ENCODE measurements around the gene SCT. TPM values are rescaled to one million over a fixed set of nuclear protein-coding genes. Genes with fewer than 3 reads are reported as not detected.

The SCT gene
- total RNA-seq, 1 donor from 2014 or later: 74.6 TPM

- no peak overlapping the region for H3K27ac ChIP-seq (ENCODE audit: low read depth, low read length)
- no peaks in the 10 kb centered on the region for H3K9me3 ChIP-seq (ENCODE audit: control insufficient read depth in 3 of 3, low read length in 3 of 3)
- H3K4me3 ChIP-seq (ENCODE audit: low read length in 3 of 3): no peak overlapping the region
- H3K4me1 ChIP-seq (ENCODE audit: control insufficient read depth in 3 of 3, insufficient read depth in 3 of 3, low read length in 3 of 3): peaks cover 4 to 8% (median 7%) of the 10 kb centered on the region in 3 donors
- peaks cover 0 to 7% (median 4%) of the 10 kb centered on the region in 3 donors for H3K27me3 ChIP-seq (ENCODE audit: control insufficient read depth in 3 of 3, insufficient read depth in 3 of 3, low read length in 3 of 3)
- H3K9ac ChIP-seq (ENCODE audit: low read depth in 1 of 3, low read length in 3 of 3): no peak overlapping the region
- no peaks in the 10 kb centered on the region for H3K36me3 ChIP-seq (ENCODE audit: control insufficient read depth in 3 of 3, insufficient read depth in 3 of 3, low read length in 3 of 3)
Observed at GRCh38 chr11:623999-624704, 2.8 kb downstream of the SCT start.

DNA sequence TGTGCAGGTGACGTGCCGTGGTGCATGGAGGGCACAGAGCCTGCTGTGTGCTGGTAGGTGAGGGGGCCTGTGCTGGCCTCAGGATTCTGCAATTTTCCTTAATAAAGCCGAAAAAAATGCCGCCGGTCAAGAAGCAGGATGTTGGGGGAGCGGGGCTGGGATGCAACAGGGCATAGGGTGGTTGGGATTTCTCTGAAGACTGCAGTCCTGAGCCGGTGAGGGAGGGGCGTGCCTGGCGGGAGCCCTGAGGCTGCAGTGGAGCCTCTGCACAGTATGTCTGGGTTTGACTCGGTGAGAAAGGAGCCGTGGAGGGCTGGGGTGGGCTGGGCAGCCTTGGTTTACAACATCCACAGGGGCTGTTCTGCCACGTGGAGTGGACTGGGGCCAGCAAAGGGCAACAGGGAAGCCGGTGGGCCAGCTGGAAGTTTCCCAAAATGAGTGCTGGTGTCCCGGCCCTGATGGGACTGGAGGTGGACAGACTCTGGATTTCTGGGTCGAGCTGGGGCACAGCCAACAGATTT, 3.6 kb downstream of the SCT start:
- Histone ChIP-seq H3K9ac (ENCODE audit: low read depth in 1 of 3, low read length in 3 of 3) (no peak overlapping the region), H3K27me3 (ENCODE audit: control insufficient read depth in 3 of 3, insufficient read depth in 3 of 3, low read length in 3 of 3) (peaks cover 0 to 7% (median 4%) of the 10 kb centered on the region in 3 donors), H3K4me3 (ENCODE audit: low read length in 3 of 3) (no peak overlapping the region), H3K27ac (ENCODE audit: low read depth, low read length) (no peak overlapping the region), H3K36me3 (ENCODE audit: control insufficient read depth in 3 of 3, insufficient read depth in 3 of 3, low read length in 3 of 3) (peaks cover 0 to under 1% (median 0%) of the 10 kb centered on the region in 3 donors), H3K4me1 (ENCODE audit: control insufficient read depth in 3 of 3, insufficient read depth in 3 of 3, low read length in 3 of 3) (peaks cover 4 to 5% (median 4%) of the 10 kb centered on the region in 3 donors), H3K9me3 (ENCODE audit: control insufficient read depth in 3 of 3, low read length in 3 of 3) (no peaks in the 10 kb centered on the region)

GRCh38 chr11:621838-622237, 5.1 kb downstream of the SCT start:
- Histone ChIP-seq H3K9ac (ENCODE audit: low read depth in 1 of 3, low read length in 3 of 3) (no peak overlapping the region), H3K4me3 (ENCODE audit: low read length in 3 of 3) (no peak overlapping the region), H3K27me3 (ENCODE audit: control insufficient read depth in 3 of 3, insufficient read depth in 3 of 3, low read length in 3 of 3) (peaks cover 0 to 7% (median 4%) of the 10 kb centered on the region in 3 donors), H3K4me1 (ENCODE audit: control insufficient read depth in 3 of 3, insufficient read depth in 3 of 3, low read length in 3 of 3) (no peaks in the 10 kb centered on the region), H3K36me3 (ENCODE audit: control insufficient read depth in 3 of 3, insufficient read depth in 3 of 3, low read length in 3 of 3) (peaks cover 0 to 5% (median 0%) of the 10 kb centered on the region in 3 donors), H3K9me3 (ENCODE audit: control insufficient read depth in 3 of 3, low read length in 3 of 3) (no peaks in the 10 kb centered on the region), H3K27ac (ENCODE audit: low read depth, low read length) (no peak overlapping the region)

DNA sequence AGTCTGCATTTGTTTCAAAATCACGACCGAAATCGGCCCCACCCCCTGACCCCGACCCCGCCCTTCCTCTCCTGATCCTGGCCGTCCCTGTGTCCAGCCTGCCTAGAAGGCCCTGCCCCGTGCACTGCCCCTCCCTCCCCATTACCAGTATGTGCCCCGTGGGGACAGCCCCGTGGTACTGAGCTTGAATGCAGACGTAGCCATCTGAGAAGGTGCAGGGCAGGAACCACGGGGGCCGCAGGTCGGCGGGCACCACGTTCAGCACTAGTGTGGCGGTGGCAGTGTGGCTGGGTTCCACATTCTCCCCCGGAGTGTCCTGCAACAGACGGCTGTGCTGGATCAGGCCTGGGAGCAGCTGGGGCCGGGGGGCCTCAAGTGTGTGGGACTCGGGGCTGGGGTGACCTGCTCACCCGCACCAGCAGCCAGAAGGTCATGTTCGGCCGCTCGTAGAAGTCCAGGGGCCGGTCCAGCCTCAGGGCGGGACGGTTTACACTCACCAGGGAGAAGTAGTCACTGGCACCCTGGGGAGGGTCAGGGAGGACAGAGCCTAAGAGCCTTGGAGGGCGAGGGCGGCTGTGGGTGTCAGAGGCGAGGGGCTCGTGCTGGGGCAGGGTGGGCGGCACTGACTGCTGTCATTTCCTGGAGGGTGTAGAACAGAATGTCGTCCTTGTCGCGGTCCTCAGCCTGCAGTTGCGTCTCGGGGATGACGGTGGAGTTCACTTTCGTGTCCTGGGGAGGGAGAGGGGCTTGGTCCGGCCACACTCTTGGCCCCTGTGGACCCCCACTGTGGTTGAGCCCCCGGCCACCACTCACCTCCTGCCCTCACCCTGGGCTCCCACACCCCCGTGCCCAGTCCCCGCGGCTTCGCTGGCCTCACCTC, 5.8 kb downstream of the SCT start:
- H3K36me3 ChIP-seq (ENCODE audit: control insufficient read depth in 3 of 3, insufficient read depth in 3 of 3, low read length in 3 of 3): peaks cover 0 to 5% (median 0%) of the 10 kb centered on the region in 3 donors
- H3K9ac ChIP-seq (ENCODE audit: low read depth in 1 of 3, low read length in 3 of 3): no peak overlapping the region
- no peak overlapping the region for H3K27ac ChIP-seq (ENCODE audit: low read depth, low read length)

DNA sequence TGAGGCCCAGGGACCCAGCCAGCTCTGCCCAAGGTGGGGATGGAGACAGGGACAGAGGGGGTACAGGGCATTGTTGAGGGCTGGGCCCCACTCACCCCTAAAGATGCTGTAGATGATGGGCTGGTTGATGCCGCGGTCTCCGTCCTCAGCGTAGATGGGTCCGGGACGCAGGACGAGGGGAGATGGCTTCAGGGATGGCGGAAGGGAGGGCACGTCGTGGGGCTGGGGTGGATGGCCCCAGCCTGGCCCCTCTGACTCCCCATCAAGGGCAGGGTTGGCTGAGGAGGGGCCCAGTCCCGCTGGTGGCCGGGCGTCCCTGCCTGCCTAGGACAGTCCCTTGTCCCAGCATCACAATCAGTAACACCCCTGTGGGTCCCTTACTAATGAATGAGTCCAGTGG, 6.8 kb downstream of the SCT start:
- Histone ChIP-seq H3K4me3 (ENCODE audit: low read length in 3 of 3) (no peak overlapping the region), H3K4me1 (ENCODE audit: control insufficient read depth in 3 of 3, insufficient read depth in 3 of 3, low read length in 3 of 3) (peaks cover 3 to 7% (median 3%) of the 10 kb centered on the region in 3 donors), H3K27me3 (ENCODE audit: control insufficient read depth in 3 of 3, insufficient read depth in 3 of 3, low read length in 3 of 3) (peaks cover 0 to 7% (median 4%) of the 10 kb centered on the region in 3 donors), H3K9ac (ENCODE audit: low read depth in 1 of 3, low read length in 3 of 3) (no peak overlapping the region), H3K27ac (ENCODE audit: low read depth, low read length) (no peak overlapping the region), H3K9me3 (ENCODE audit: control insufficient read depth in 3 of 3, low read length in 3 of 3) (no peaks in the 10 kb centered on the region), H3K36me3 (ENCODE audit: control insufficient read depth in 3 of 3, insufficient read depth in 3 of 3, low read length in 3 of 3) (peaks cover 0 to 5% (median 0%) of the 10 kb centered on the region in 3 donors)

More for the DNA sequence above, 5.8 kb downstream of the SCT start:
- Histone ChIP-seq H3K4me1 (ENCODE audit: control insufficient read depth in 3 of 3, insufficient read depth in 3 of 3, low read length in 3 of 3) (no peaks in the 10 kb centered on the region), H3K9me3 (ENCODE audit: control insufficient read depth in 3 of 3, low read length in 3 of 3) (no peaks in the 10 kb centered on the region), H3K27me3 (ENCODE audit: control insufficient read depth in 3 of 3, insufficient read depth in 3 of 3, low read length in 3 of 3) (peaks cover 0 to 7% (median 4%) of the 10 kb centered on the region in 3 donors), H3K4me3 (ENCODE audit: low read length in 3 of 3) (no peak overlapping the region)

- Histone ChIP-seq H3K9ac (ENCODE audit: low read depth in 1 of 3, low read length in 3 of 3) (no peak overlapping the region), H3K4me1 (ENCODE audit: control insufficient read depth in 3 of 3, insufficient read depth in 3 of 3, low read length in 3 of 3) (peaks cover 8 to 12% (median 9%) of the 10 kb centered on the region in 3 donors), H3K36me3 (ENCODE audit: control insufficient read depth in 3 of 3, insufficient read depth in 3 of 3, low read length in 3 of 3) (peaks cover 0 to 5% (median 0%) of the 10 kb centered on the region in 3 donors), H3K4me3 (ENCODE audit: low read length in 3 of 3) (no peak overlapping the region), H3K9me3 (ENCODE audit: control insufficient read depth in 3 of 3, low read length in 3 of 3) (no peaks in the 10 kb centered on the region), H3K27ac (ENCODE audit: low read depth, low read length) (no peak overlapping the region), H3K27me3 (ENCODE audit: control insufficient read depth in 3 of 3, insufficient read depth in 3 of 3, low read length in 3 of 3) (peaks cover 0 to 4% (median 1%) of the 10 kb centered on the region in 3 donors)
Observed at GRCh38 chr11:619628-620050, 7.3 kb downstream of the SCT start.

GRCh38 chr11:618856-619627, 7.9 kb downstream of the SCT start:
- H3K9me3 ChIP-seq (ENCODE audit: control insufficient read depth in 3 of 3, low read length in 3 of 3): no peaks in the 10 kb centered on the region
- H3K36me3 ChIP-seq (ENCODE audit: control insufficient read depth in 3 of 3, insufficient read depth in 3 of 3, low read length in 3 of 3): peaks cover 0 to 5% (median 0%) of the 10 kb centered on the region in 3 donors
- no peak overlapping the region for H3K9ac ChIP-seq (ENCODE audit: low read depth in 1 of 3, low read length in 3 of 3)
- H3K4me3 ChIP-seq (ENCODE audit: low read length in 3 of 3): no peak overlapping the region
- H3K27me3 ChIP-seq (ENCODE audit: control insufficient read depth in 3 of 3, insufficient read depth in 3 of 3, low read length in 3 of 3): no peaks in the 10 kb centered on the region
- no peak overlapping the region for H3K27ac ChIP-seq (ENCODE audit: low read depth, low read length)
- H3K4me1 ChIP-seq (ENCODE audit: control insufficient read depth in 3 of 3, insufficient read depth in 3 of 3, low read length in 3 of 3): peaks cover 14 to 18% (median 14%) of the 10 kb centered on the region in 3 donors

- H3K4me3 ChIP-seq (ENCODE audit: low read length in 3 of 3): no peak overlapping the region
- H3K9me3 ChIP-seq (ENCODE audit: control insufficient read depth in 3 of 3, low read length in 3 of 3): no peaks in the 10 kb centered on the region
- peaks cover 3 to 7% (median 3%) of the 10 kb centered on the region in 3 donors for H3K36me3 ChIP-seq (ENCODE audit: control insufficient read depth in 3 of 3, insufficient read depth in 3 of 3, low read length in 3 of 3)
- H3K9ac ChIP-seq (ENCODE audit: low read depth in 1 of 3, low read length in 3 of 3): no peak overlapping the region
- H3K27me3 ChIP-seq (ENCODE audit: control insufficient read depth in 3 of 3, insufficient read depth in 3 of 3, low read length in 3 of 3): no peaks in the 10 kb centered on the region
- H3K27ac ChIP-seq (ENCODE audit: low read depth, low read length): no peak overlapping the region
- peaks cover 21 to 26% (median 22%) of the 10 kb centered on the region in 3 donors for H3K4me1 ChIP-seq (ENCODE audit: control insufficient read depth in 3 of 3, insufficient read depth in 3 of 3, low read length in 3 of 3)
Observed at GRCh38 chr11:617912-618682, 8.9 kb downstream of the SCT start.
